Neural cell (in vitro differentiated cells): ENCODE results near the gene CPSF7.

Experiments used
- CTCF ChIP-seq: fragments of 450-650 bp; IDR thresholded peaks from 2 replicates; pipeline ENCODE4 v1.5.1; 2014; ENCODE audit warnings: antibody characterized with exemption, mild to moderate bottlenecking, moderate library complexity; ENCODE audit not compliant: poor library complexity, severe bottlenecking
- EP300 ChIP-seq: fragments of 450-650 bp; conservative IDR thresholded peaks from 2 replicates; pipeline ENCODE4 v1.6.1; 2014; ENCODE audit warnings: antibody characterized with exemption, mild to moderate bottlenecking, moderate library complexity; ENCODE audit not compliant: poor library complexity, severe bottlenecking
- EZH2 ChIP-seq: fragments of 200-600, 300-800 bp; shearing (Covaris generic), sonication (generic); IDR thresholded peaks from 2 replicates; pipeline ENCODE4 v1.6.1; 2014; ENCODE audit warnings: antibody characterized with exemption, low read length, borderline replicate concordance, mild to moderate bottlenecking; ENCODE audit not compliant: insufficient read depth, poor library complexity, severe bottlenecking
- MXI1 ChIP-seq: fragments of 450-650 bp; conservative IDR thresholded peaks from 2 replicates; pipeline ENCODE4 v1.6.1; 2014; ENCODE audit warnings: antibody characterized with exemption, mild to moderate bottlenecking; ENCODE audit not compliant: poor library complexity, severe bottlenecking
- POLR2AphosphoS5 ChIP-seq: IDR thresholded peaks from 2 replicates; pipeline ENCODE4 v1.6.1; 2012
- RAD21 ChIP-seq: fragments of 450-650 bp; conservative IDR thresholded peaks from 2 replicates; pipeline ENCODE4 v1.6.1; 2014; ENCODE audit warnings: antibody characterized with exemption, mild to moderate bottlenecking, moderate library complexity
- REST ChIP-seq: IDR thresholded peaks from 2 replicates; pipeline ENCODE4 v1.6.1; 2012; ENCODE audit warnings: borderline replicate concordance
- SMC3 ChIP-seq: fragments of 450-650 bp; conservative IDR thresholded peaks from 2 replicates; pipeline ENCODE4 v1.6.1; 2014; ENCODE audit warnings: antibody characterized with exemption, mild to moderate bottlenecking, moderate library complexity; ENCODE audit not compliant: poor library complexity
- TAF1 ChIP-seq: IDR thresholded peaks from 2 replicates; pipeline ENCODE4 v1.6.1; 2012; ENCODE audit warnings: low read depth

DNA sequence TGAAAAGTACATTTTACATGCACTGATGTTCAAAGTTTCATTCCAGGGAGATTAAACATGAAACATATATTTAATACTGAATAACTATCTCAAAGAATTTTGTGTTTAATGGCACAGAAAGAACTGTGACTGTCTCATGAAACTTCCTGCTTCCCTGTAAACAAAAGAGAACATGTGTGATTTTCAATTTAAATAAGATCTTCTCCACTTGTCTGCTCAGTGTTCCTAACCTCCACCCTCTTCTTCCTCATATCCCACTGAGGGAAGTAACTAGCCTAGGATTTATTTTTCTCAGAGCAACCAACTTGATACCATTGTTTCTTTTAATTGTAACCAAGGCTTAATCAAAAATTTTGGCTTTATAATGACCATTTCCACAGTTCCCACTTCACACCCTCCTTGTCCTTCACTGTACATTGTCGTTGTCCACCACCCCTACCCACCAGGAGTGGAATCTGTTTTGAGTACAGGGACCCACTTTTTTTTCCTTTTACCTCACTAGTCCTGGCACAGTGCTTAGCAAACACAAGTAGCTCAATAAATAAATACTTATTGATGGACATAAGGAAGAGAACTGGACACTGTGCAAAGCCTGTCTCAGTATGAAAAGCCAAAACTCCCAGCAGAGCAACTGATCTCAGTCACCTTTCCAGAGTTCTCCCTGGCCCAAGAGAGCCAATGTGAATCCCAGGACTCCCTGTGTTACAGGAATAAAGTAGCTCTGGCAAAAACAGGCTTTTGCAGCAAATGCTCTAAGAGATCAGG, 4.2 kb downstream of the CPSF7 start:
- TF ChIP-seq TAF1 (no peak), POLR2AphosphoS5 (no peak), CTCF (no peak), EP300 (no peak), REST (no peak), RAD21 (no peak), EZH2 (no peak), MXI1 (no peak), SMC3 (no peak)
